HUES6 (cell line): ENCODE measurements around the gene NDUFA13.

ENCODE experiments used
- H3K27ac ChIP-seq: 2 replicates; pipeline ENCODE4 v1.7.0; 2013; ENCODE audit warnings: low read depth, mild to moderate bottlenecking, low read length, inconsistent platforms
- H3K27me3 ChIP-seq: 2 replicates; pipeline ENCODE4 v1.6.1; 2013; ENCODE audit warnings: low read length; ENCODE audit not compliant: control insufficient read depth, insufficient read depth
- H3K36me3 ChIP-seq: 2 replicates; pipeline ENCODE4 v1.6.1; 2013; ENCODE audit warnings: low read length; ENCODE audit not compliant: control insufficient read depth, insufficient read depth
- H3K4me1 ChIP-seq: 2 replicates; pipeline ENCODE4 v1.6.1; 2013; ENCODE audit warnings: low read length; ENCODE audit not compliant: control insufficient read depth, insufficient read depth
- H3K4me3 ChIP-seq: 2 replicates; pipeline ENCODE4 v1.5.1; 2013; ENCODE audit warnings: low read depth, low read length
- H3K9ac ChIP-seq: one replicate; pipeline ENCODE4 v1.6.1; 2013; ENCODE audit warnings: mild to moderate bottlenecking, low read length
- H3K9me3 ChIP-seq: 2 replicates; pipeline ENCODE4 v1.6.1; 2013; ENCODE audit warnings: low read depth, low read length; ENCODE audit not compliant: control insufficient read depth, insufficient read depth

NDUFA13 gene

DNA sequence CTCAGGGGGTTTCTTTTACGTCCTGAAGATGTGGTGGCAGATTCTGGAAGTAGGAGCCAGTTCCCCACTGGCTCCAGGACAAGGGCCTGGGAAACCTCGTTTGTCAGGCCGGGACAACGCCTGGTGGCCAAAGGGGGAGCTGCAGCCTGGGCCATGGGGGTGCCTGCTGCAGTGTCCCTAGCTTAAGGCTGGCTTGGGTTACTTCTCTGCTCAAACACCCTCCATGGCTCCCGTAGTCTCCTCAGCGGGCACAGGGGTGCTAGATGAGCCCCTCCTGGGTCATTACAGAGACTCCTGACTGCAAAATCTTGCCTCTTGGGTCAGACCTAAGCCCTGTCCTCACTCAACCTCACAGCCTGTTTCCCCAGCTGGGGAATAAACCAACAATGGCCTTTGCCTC lies 36.8 kb downstream of the NDUFA13 start:
- H3K4me3 ChIP-seq = no peak overlapping the region
- H3K9me3 ChIP-seq = no peaks in the 10 kb centered on the region
- H3K27me3 ChIP-seq = no peaks in the 10 kb centered on the region
- H3K4me1 ChIP-seq = no peaks in the 10 kb centered on the region
- H3K27ac ChIP-seq = no peak overlapping the region
- H3K36me3 ChIP-seq = no peaks in the 10 kb centered on the region
- no peak overlapping the region for H3K9ac ChIP-seq

- Histone ChIP-seq H3K9me3 (no peaks in the 10 kb centered on the region), H3K36me3 (no peaks in the 10 kb centered on the region), H3K4me3 (no peak overlapping the region), H3K4me1 (no peaks in the 10 kb centered on the region), H3K27me3 (no peaks in the 10 kb centered on the region), H3K9ac (no peak overlapping the region), H3K27ac (no peak overlapping the region)
Measured at GRCh38 chr19:19553670-19554069, 37.6 kb downstream of the NDUFA13 start.

DNA sequence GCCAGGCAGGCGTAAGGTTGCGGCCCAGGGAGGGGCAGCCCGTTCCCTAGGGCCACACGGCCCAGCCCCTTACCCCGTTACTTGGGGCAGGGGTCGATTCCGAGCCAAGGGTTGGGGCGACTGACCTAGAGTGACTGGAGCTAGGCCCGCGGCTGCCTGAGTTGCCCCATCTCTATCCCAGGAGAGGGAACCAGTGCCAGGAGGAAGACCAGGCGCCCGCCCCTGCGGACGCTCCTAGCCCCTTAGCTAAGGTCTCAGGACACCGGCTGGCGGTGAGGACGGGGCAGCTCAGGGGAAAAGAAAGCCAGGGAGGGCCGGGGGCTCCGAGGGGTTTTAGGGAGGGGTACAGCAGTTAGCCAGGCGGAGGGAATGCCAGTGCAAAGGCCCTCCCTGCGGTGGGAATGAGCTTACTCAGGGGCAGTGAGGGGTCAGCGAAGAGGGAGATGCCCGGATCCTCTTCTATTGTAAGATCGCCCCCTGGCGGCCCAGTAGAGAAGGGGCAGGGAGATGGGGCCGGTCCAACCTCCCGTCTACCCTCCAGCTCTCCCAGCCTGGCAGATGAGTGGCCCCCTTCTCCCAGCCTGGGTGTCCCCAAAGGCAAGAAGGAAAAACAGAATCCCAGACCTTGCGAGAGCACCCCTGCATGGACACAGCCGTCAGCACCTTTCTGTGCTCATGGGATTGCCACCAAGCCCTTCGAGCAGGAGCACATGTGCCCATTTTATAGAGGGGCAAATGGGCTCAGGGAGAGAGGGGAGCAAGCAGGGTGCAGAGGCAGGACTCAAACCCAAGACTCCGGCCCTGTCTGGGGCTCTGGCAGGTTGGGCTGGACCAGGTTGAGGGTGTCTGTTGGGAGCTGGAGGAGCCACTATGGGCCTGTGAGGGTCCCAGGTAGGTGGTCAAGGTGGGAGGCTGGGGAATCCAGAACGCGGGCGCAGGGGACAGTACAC lies 38.3 kb downstream of the NDUFA13 start:
- Histone ChIP-seq H3K27ac (no peak overlapping the region), H3K9me3 (no peaks in the 10 kb centered on the region), H3K9ac (no peak overlapping the region), H3K4me3 (no peak overlapping the region), H3K27me3 (no peaks in the 10 kb centered on the region), H3K4me1 (no peaks in the 10 kb centered on the region), H3K36me3 (no peaks in the 10 kb centered on the region)

DNA sequence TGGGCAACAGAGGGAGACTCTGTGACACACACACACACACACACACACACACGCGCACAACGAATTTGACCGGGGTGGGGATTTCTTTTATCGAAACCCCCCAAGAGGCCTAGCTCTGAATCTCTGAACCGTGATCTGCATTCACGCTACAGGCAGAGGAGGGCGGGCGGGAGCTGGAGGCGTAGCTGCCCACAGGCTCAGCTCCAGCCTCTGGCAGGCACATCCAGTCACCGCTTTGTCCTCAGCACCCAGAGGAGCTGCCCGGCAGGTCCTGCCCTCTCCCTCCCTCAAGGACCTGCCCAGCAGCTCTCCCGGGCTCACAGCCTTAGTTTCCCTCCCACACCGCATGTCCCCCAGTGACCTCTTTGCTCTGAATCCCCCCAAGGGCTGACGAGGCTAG lies 42.0 kb downstream of the NDUFA13 start:
- Histone ChIP-seq H3K9ac (no peak overlapping the region), H3K9me3 (no peaks in the 10 kb centered on the region), H3K27ac (no peak overlapping the region), H3K4me3 (no peak overlapping the region), H3K27me3 (no peaks in the 10 kb centered on the region), H3K4me1 (peaks cover 5% of the 10 kb centered on the region; the same call in 1 of the 2 replicates), H3K36me3 (no peaks in the 10 kb centered on the region)

DNA sequence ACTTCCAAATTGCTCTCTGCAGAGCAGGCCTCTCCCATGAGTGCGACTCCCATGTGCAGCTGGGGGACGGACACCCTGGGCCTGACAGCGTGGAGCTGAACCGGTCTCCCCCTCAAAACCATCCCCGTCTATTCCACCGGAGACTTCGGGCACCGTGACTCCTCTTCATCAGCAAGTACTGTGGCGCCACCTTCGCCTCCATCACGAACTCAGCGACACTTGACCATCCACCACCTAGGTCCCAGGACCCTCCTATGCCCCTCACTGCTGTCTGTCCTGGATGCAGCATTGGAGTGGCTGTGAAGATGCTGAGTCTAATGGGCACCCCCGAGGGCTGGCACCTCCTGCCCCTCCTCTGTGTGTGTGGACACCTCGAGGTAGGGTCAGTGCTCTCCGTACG lies 42.6 kb downstream of the NDUFA13 start:
- Histone ChIP-seq H3K27me3 (no peaks in the 10 kb centered on the region), H3K9me3 (no peaks in the 10 kb centered on the region), H3K4me3 (no peak overlapping the region)

GRCh38 chr19:19559931-19560330 lies 43.9 kb downstream of the NDUFA13 start:
- H3K9ac ChIP-seq = no peak overlapping the region

More for the DNA sequence above, 42.6 kb downstream of the NDUFA13 start:
- Histone ChIP-seq H3K9ac (no peak overlapping the region), H3K36me3 (no peaks in the 10 kb centered on the region), H3K4me1 (peaks cover 5% of the 10 kb centered on the region; the same call in 1 of the 2 replicates), H3K27ac (no peak overlapping the region)

GRCh38 chr19:19561946-19562664 lies 46.1 kb downstream of the NDUFA13 start:
- H3K9ac ChIP-seq = no peak overlapping the region
- H3K27ac ChIP-seq = no peak overlapping the region
- H3K4me1 ChIP-seq = peaks cover 5% of the 10 kb centered on the region; the same call in 1 of the 2 replicates
- no peaks in the 10 kb centered on the region for H3K27me3 ChIP-seq
- H3K36me3 ChIP-seq = no peaks in the 10 kb centered on the region
- no peaks in the 10 kb centered on the region for H3K9me3 ChIP-seq
- no peak overlapping the region for H3K4me3 ChIP-seq

More at GRCh38 chr19:19559931-19560330, 43.9 kb downstream of the NDUFA13 start:
- Histone ChIP-seq H3K4me3 (no peak overlapping the region), H3K36me3 (no peaks in the 10 kb centered on the region), H3K27ac (no peak overlapping the region), H3K27me3 (no peaks in the 10 kb centered on the region), H3K9me3 (no peaks in the 10 kb centered on the region), H3K4me1 (peaks cover 5% of the 10 kb centered on the region; the same call in 1 of the 2 replicates)

GRCh38 chr19:19562665-19563347 lies 46.8 kb downstream of the NDUFA13 start:
- no peak overlapping the region for H3K27ac ChIP-seq
- no peaks in the 10 kb centered on the region for H3K36me3 ChIP-seq
- no peak overlapping the region for H3K9ac ChIP-seq
- H3K4me1 ChIP-seq = peaks cover 5% of the 10 kb centered on the region; the same call in 1 of the 2 replicates
- H3K9me3 ChIP-seq = no peaks in the 10 kb centered on the region
- no peak overlapping the region for H3K4me3 ChIP-seq
- no peaks in the 10 kb centered on the region for H3K27me3 ChIP-seq

DNA sequence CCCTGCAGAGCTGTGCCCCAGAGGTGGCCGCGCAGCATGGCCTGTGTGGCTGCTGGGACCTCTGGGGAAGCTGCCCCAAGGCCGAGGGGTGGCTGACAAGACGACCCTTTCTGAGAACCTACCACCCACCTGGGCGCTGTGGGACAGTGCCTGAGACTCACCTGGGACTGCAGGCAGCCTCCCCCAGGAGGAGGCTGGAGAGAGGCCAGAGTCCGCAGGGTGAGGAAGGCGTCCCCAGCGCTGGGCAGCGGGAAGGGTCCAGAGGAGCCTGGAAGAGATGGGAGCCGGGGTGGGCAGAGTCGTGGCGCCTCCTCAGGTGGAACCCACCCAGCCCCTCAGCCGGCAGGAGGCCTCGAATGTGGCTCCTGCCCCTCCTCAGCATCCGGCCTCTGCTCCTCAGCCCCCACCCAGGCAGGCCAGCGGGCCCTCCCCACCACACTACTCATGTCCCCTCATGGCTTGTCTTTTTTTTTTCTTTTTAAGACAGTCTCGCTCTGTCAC lies 47.4 kb downstream of the NDUFA13 start:
- Histone ChIP-seq H3K27me3 (no peaks in the 10 kb centered on the region), H3K9me3 (no peaks in the 10 kb centered on the region), H3K9ac (no peak overlapping the region), H3K27ac (no peak overlapping the region), H3K36me3 (no peaks in the 10 kb centered on the region), H3K4me3 (no peak overlapping the region), H3K4me1 (peaks cover 5% of the 10 kb centered on the region; the same call in 1 of the 2 replicates)

DNA sequence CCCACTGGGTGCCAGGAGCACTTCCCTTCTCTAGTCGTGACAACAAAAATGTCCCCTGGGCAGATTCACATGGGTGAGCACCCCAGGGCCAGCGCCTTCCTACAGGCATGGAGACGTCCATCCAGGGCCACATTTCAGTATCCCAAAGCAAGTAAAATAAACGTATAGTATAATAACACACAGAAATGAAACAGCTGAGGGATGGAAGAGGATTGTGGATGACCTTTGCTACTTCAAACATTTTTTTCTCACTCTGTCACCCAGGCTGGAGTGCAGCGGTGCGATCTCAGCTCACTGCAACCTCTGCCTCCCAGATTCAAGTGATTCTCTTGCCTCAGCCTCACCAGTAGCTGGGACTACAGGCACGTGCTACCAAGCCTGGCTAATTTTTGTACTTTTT lies 50.3 kb downstream of the NDUFA13 start:
- Histone ChIP-seq H3K27me3 (no peaks in the 10 kb centered on the region), H3K4me1 (no peaks in the 10 kb centered on the region), H3K36me3 (peaks cover 5% of the 10 kb centered on the region; the same call in 1 of the 2 replicates), H3K9ac (no peak overlapping the region), H3K9me3 (no peaks in the 10 kb centered on the region), H3K27ac (no peak overlapping the region), H3K4me3 (no peak overlapping the region)
